Measurements from ENCODE around the gene ZNF692.

Gene ZNF692

DNA sequence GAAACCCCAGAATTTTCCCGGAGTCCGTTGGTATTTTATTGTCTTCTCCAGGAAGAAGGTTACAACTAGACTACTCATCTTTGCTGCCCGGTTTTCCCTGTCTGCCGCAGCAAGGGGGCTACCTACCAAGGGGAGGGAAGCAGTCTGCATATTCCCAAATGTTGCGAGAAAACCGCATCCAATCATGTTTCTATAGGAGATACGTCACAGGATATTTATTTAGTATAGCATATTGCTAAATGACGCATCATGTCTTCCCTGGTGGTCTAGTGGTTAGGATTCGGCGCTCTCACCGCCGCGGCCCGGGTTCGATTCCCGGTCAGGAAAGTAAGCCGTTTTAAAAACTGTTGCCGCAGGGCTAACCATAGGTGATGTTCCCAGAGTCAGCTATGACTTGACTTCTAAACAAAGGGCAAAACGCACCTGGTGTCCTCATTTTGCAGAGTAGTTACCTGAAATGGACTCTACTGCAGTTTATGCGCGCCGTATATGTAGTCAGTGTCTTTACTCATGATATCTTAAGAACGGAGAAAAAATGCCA lies 15.2 kb upstream of the ZNF692 start:
- peak; percentile 80 for DNase-seq (ENCODE audit: low read depth)

DNA sequence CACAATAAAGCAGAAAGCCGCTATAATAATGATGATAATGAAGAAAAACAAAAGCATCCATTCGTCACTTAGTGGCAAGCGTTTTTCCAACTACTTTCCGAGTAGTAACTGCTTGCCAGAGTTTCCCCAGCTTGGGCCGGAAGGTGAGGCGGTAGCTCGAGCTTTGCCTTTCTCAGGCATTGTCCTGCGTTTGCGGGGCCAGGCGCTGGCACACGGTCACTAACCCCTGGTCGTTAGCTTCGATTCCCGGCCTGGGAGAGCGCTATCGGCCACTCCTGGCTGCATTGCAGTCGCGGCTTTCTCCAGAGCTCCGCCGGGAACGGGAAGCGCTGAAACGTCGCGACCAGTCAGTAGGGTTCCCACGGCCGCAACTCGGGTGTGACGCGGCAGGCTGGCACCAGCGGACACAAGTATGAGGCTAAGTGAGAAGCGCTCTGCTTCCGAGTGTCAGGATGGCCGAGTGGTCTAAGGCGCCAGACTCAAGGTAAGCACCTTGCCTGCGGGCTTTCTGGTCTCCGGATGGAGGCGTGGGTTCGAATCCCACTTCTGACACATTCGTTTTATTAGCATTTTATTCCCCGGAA lies 14.6 kb upstream of the ZNF692 start:
- peak; percentile 87 for DNase-seq (ENCODE audit: low read depth)

DNA sequence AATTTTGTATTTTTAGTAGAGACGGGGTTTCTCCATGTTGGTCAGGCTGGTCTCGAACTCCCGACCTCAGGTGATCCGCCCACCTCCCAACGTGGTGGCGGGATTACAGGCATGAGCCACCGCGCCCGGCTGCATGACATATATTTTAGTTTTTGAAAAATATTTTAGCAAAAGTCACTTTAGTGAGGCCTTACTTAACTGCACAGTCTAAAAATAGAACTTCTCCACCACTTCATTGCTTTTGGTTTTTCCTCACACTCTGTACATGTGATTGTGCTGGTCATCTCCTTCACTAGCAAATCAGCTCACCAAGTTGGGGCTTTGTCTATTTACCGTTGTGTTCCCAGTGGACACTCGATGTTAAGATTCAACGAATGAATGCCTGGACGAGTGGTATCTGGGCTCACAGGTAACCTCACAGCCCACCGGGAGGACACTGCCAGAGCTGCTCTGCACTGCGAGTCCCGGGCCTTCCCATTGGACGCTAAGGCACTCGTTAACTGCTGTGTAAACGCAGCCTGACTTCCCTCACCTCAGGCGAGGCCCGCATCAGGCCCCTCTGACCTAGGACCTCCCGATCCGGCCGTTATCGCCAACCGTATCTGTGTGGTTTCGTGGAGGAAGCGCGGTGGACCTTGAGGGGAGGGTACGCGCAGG lies 14.0 kb upstream of the ZNF692 start:
- no peak for DNase-seq (ENCODE audit: low read depth)

DNA sequence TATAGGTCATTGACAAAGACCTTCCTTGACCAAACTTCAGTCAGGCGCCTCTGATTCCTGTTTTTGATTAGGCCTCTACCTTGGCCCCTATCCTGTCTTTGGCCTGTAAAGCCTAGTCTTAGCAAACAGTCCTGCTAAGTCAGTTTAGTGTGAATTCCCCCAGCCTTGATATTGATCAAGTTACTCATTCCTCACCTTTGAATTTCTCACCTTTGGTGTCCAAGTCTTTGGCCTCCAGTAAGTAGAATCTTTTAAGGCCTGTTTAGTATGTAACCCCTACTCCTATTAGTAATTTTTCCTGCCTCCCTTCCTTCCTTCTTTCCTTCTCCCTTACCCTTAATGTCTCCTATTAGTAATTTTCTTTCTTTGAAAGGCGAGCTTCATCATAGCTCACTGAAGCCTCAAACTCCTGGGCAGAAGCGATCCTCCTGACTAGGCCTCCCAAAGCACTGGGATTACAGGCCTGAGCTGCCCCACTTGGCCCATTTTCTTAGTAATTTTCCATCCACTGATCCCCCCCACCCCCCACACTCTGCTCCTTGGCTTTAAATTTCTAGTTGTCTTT lies 13.0 kb upstream of the ZNF692 start:
- DNase-seq (ENCODE audit: low read depth): no peak

DNA sequence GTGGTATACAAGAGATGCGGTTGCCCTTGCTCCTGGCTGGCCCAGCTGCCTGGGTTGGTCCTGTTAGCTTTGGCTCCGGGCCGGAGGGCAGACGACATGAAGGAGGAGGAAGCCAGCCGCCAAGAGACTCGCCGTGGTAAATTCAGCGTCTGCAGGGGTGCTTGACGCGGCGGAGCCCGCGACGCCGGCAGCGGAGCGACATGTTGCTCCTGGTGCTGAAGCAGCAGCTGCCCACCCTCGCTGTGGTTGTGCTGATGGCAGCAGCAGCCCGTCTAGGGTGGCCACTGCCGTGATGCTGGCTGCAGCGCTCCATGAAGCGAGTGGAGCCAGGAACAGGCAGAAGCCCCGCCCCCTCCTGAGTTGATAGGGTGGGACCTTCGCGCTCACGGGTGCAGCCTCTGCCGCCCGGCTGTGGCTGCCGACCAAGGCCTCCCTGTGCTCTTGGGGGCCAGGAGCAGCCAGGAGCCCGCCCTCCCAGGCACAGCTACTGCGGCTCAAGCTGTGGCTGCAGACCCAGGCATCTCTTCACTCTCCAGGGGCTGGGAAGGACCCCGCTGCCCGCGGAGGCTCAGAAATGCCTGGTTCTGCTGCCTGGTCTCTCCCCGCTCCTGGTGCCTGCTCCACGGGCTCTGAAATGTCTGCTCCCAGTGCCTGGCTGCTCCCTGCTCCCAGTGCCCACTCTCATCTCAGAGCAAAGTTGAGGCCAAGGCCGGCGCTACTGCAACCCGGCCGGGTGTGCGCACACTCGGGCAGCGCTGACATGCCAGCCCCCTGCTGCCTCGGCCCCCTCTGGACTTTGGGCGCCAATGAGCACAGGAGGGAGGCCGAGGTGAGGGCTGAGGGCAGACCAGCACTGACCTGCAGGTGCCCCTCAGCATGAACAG lies 4.4 kb upstream of the ZNF692 start:
- peak; percentile 68 for DNase-seq (ENCODE audit: low read depth)

DNA sequence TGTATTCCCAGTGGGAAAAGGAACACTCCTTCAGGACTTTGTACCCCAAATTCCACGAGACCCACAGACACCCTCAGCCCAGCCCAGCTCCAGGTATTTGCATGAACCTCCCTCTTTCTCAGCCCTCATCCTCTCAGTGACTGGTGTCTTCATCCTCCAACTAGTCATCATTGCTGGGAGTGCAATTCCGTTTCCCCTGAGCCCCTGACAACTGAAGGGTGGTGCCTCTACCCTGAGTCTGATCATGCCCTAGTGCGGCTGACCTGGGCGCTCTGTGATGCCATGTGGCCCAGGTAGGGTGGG lies 3.8 kb upstream of the ZNF692 start:
- DNase-seq (ENCODE audit: low read depth): no peak

GRCh38 chr1:248861616-248862015 lies 2.7 kb upstream of the ZNF692 start:
- no peak for DNase-seq (ENCODE audit: low read depth)

DNA sequence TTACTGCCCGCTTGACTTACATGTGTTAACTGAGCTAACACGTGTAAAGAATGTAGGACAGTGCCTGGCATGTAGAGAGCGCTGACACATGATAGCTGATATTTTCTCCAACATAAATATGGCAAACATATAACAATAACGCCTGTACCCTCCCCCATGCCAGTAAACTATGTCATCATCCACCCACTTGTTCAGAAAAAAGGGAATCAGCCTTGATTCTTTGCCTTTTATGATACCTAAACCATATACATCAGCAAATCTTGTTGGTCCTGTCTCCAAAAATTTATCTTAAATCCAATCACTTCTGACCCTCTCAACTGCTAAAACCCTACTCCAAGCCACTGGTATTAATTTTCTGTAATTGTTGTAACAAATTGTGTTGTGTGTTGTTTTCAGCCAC lies 1.1 kb upstream of the ZNF692 start:
- DNase-seq (ENCODE audit: low read depth): no peak

GRCh38 chr1:248858096-248858890 lies 592 bp downstream of the ZNF692 start:
- no peak for DNase-seq (ENCODE audit: low read depth)

DNA sequence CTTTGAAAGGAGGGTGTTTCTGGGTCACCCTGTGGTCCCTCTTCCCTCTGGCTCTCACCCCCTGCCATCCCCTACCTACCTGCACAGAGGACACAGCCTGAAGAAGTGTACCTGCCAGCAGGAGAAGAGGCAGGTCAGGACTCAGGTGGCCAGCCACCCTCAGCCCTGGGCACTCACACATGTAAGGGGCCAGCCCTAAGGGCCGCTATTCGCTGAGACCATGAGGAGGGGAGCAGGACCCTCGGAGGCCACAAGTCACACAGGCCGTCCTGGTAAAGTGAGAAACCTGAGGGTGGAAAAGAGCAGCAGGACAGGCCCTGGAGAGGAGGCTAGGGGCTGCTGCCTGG lies 1.2 kb downstream of the ZNF692 start:
- DNase-seq (ENCODE audit: low read depth): no peak

GRCh38 chr1:248857201-248857600 lies 1.7 kb downstream of the ZNF692 start:
- no peak for DNase-seq (ENCODE audit: low read depth)

DNA sequence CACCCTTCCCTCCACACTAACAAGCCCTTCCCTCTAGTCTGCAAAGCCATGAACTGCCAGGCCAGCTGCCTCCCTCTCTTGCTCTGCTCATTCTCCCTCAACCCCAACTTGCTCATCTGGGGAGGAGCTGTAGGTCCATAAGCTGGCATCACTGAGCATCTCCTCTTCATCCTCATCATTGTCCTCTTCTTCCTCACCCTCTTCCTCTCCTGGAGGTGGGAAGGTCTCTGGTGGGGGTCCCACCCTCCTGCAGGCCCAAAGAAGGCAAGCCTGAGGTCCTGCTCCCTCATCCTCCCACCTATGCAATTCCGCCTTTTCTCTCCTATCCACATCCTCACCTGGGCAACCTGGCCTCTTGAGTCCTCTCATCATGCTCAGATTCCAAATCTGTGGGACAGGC lies 2.7 kb downstream of the ZNF692 start:
- no peak for DNase-seq (ENCODE audit: low read depth)

DNA sequence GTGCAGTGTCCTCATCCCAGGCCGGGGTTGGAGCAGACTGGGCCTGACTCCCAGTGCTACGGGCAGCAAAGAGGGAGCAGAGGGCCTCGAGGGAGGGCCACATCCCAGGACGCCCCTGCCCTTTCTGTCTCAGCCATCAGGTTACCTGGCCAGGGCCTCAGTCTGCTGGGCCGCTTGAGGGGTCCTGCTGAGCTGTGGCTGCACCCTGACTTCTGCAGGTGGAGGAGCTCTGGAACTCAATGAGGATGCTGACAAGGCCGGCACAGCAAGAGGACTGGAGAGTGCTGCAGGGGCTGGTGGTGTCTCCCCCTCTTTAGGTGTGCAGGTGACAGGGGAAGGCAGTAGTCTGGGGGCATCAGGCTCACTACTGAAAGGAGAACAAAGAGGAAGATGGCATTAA lies 3.3 kb downstream of the ZNF692 start:
- no peak for DNase-seq (ENCODE audit: low read depth)

DNA sequence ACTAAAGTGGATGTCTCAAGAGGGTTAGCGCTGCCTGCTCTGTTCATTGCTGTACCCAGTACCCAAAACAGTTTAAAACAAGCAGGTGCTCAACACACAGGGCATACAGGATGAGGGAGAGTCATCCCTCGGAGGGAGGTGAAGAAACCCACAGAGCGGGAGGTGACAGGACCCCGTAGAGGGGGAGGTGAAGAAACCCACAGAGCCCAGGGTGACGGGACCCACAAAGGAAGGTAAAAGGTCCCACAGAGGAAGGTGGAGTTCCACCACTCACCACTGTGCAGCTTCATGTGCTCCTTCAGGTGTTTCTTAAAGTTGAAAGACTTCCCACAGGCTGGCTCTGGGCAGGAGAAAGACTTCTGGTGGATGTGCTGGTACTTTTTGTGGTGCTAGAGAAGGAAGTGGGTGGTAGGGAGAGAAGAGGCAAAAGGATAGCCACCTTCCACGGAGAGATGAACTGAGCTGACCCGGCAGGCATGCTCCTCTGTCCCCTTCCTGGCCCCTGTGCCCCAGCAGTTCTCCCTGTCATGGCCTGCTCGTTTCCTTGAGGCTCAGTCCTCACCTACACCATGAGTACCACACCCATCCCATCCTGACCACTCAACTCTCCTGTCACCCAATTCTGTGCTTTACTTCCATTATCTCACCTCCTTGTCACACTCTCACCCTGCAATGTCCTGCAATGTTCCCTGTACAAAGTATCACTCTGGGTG lies 5.1 kb downstream of the ZNF692 start:
- DNase-seq (ENCODE audit: low read depth): no peak

DNA sequence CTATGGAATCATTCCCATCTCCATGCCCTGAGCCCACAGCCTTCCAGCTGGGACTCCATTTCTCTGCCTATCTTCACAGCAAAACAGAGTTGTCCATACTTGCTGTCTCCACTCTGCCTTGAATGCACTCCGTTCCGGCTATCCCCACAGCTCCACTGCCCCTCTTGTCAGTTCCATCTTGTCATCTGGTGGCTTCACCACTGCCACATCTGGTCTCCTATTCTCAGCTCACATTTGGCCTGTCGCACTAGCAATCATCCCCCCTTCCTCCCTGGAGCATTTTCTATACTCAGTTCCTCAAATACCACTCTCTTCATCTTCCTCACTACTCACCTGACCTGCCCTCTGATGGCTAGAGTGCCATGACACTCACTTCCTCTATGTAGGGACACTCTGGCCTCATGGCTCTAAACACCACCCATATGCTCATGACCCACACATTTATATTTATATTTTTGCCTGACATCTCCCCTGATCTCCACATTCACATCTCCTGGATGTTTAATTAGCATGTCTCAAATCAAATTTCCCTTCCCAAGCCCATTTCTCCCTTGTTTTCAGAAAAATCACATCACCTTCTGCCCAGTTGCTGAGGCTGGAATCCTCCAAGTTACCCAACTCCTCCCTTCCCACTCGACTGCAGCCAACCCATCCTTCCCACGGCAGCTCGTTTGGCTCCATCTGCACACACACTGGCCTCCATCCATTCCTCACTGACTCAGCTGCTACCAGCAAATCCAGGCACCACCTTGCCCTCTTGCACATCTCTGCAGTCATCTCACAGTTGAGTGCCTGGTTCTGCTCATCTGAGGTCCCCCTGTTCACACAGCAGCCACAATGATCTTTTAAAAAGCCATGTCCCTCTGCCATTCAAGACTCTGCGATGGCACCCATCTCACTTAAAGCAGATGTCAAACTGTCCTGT lies 6.1 kb downstream of the ZNF692 start:
- no peak for DNase-seq (ENCODE audit: low read depth)

GRCh38 chr1:248851390-248851789 lies 7.5 kb downstream of the ZNF692 start:
- no peak for DNase-seq (ENCODE audit: low read depth)

GRCh38 chr1:248850536-248851251 lies 8.2 kb downstream of the ZNF692 start:
- DNase-seq (ENCODE audit: low read depth): no peak

- no peak for DNase-seq (ENCODE audit: low read depth)
These were observed 8.8 kb downstream of the ZNF692 start for GRCh38 chr1:248850124-248850523.

- no peak for DNase-seq (ENCODE audit: low read depth)
These were observed 9.2 kb downstream of the ZNF692 start for GRCh38 chr1:248849637-248850036.

GRCh38 chr1:248849152-248849551 lies 9.7 kb downstream of the ZNF692 start:
- no peak for DNase-seq (ENCODE audit: low read depth)
